Measurements from ENCODE around the gene KCTD13.

The KCTD13 gene

GRCh38 chr16:29868396-29869009, 57.5 kb downstream of the KCTD13 start:
- H3K9ac ChIP-seq: no peak overlapping the region
- no peaks in the 10 kb centered on the region for H3K79me2 ChIP-seq
- H3K9me3 ChIP-seq (ENCODE audit: control insufficient read depth, low read length): no peaks in the 10 kb centered on the region
- H3K36me3 ChIP-seq (ENCODE audit: control insufficient read depth, insufficient read depth, low read length): no peaks in the 10 kb centered on the region
- no peaks in the 10 kb centered on the region for H3K27me3 ChIP-seq (ENCODE audit: control insufficient read depth, insufficient read depth, low read length)
- no peaks in the 10 kb centered on the region for H3K4me1 ChIP-seq
- no peak overlapping the region for H3K4me3 ChIP-seq (ENCODE audit: low read depth, low read length)
- no peak overlapping the region for H2AFZ ChIP-seq
- H3K27ac ChIP-seq: no peak overlapping the region
- TF ChIP-seq CTCF (IDR thresholded peaks at IDR 0.05): no peak
- no peak overlapping the region for H3K4me2 ChIP-seq (ENCODE audit: low read length)

GRCh38 chr16:29864205-29864604, 61.8 kb downstream of the KCTD13 start:
- Histone ChIP-seq H3K9me3 (ENCODE audit: control insufficient read depth, low read length) (no peaks in the 10 kb centered on the region), H3K27me3 (ENCODE audit: control insufficient read depth, insufficient read depth, low read length) (no peaks in the 10 kb centered on the region), H3K4me3 (ENCODE audit: low read depth, low read length) (no peak overlapping the region), H2AFZ (peak overlapping the region; percentile 86), H3K4me1 (peaks cover 4% of the 10 kb centered on the region), H3K4me2 (ENCODE audit: low read length) (no peak overlapping the region), H3K27ac (no peak overlapping the region), H3K9ac (no peak overlapping the region), H3K36me3 (ENCODE audit: control insufficient read depth, insufficient read depth, low read length) (no peaks in the 10 kb centered on the region), H3K79me2 (peaks cover 12% of the 10 kb centered on the region)
- TF ChIP-seq CTCF (IDR thresholded peaks at IDR 0.05): no peak

GRCh38 chr16:29863669-29863984, 62.4 kb downstream of the KCTD13 start:
- Histone ChIP-seq H3K4me1 (peaks cover 4% of the 10 kb centered on the region), H3K27me3 (ENCODE audit: control insufficient read depth, insufficient read depth, low read length) (no peaks in the 10 kb centered on the region), H3K9ac (no peak overlapping the region), H3K36me3 (ENCODE audit: control insufficient read depth, insufficient read depth, low read length) (no peaks in the 10 kb centered on the region), H2AFZ (peak overlapping the region; percentile 86), H3K4me3 (ENCODE audit: low read depth, low read length) (peak overlapping the region; percentile 99), H3K9me3 (ENCODE audit: control insufficient read depth, low read length) (no peaks in the 10 kb centered on the region), H3K79me2 (peaks cover 12% of the 10 kb centered on the region), H3K4me2 (ENCODE audit: low read length) (peak overlapping the region; percentile 99), H3K27ac (peak overlapping the region; percentile 91)
- TF ChIP-seq CTCF (IDR thresholded peaks at IDR 0.05): no peak

- TF ChIP-seq CTCF (IDR thresholded peaks at IDR 0.05): peak; percentile 43
These were observed 63.0 kb downstream of the KCTD13 start, which contains the start of gene CDIPT for GRCh38 chr16:29862884-29863668. Gene CDIPT, minus strand, starts transcription at chr16:29863226. Its CDS starts 369 bp downstream, at chr16:29862857.

More at GRCh38 chr16:29862884-29863668, 63.0 kb downstream of the KCTD13 start, which contains the start of gene CDIPT:
- Histone ChIP-seq H3K4me3 (ENCODE audit: low read depth, low read length) (peak within 1 kb of the TSS; percentile 99), H3K9ac (peak within 1 kb of the TSS; percentile 40), H3K4me2 (ENCODE audit: low read length) (peak within 1 kb of the TSS; percentile 99), H3K9me3 (ENCODE audit: control insufficient read depth, low read length) (no peaks in the 10 kb centered on the region), H2AFZ (peak within 1 kb of the TSS; percentile 86), H3K27me3 (ENCODE audit: control insufficient read depth, insufficient read depth, low read length) (no peaks in the 10 kb centered on the region), H3K4me1 (peaks cover 4% of the 10 kb centered on the region), H3K27ac (peak within 1 kb of the TSS; percentile 91), H3K79me2 (peaks cover 12% of the 10 kb centered on the region), H3K36me3 (ENCODE audit: control insufficient read depth, insufficient read depth, low read length) (no peaks in the 10 kb centered on the region)
